Duodenal mucosa (tissue), 2 donors: ENCODE data around the gene BEST2.
A peak's percentile ranks its signal among the peaks of the same experiment; 100 is the strongest.

Experiments
- H3K27ac ChIP-seq: one replicate; pipeline ENCODE4 v1.7.0; 2013; ENCODE audit warnings: low read depth, low read length
- H3K27me3 ChIP-seq, 2 donors: one replicate each; pipeline ENCODE4 v1.7.0; 2013; ENCODE audit warnings: low read length in 2 of 2, control low read depth in 1 of 2; ENCODE audit not compliant: insufficient read depth in 2 of 2, control insufficient read depth in 1 of 2
- H3K36me3 ChIP-seq, 2 donors: one replicate each; pipeline ENCODE4 v1.7.0; 2013; ENCODE audit warnings: low read length in 2 of 2, control low read depth in 1 of 2; ENCODE audit not compliant: insufficient read depth in 2 of 2, control insufficient read depth in 1 of 2
- H3K4me1 ChIP-seq, 2 donors: one replicate each; pipeline ENCODE4 v1.7.0; 2013; ENCODE audit warnings: low read length in 2 of 2, control low read depth in 1 of 2; ENCODE audit not compliant: insufficient read depth in 2 of 2, control insufficient read depth in 1 of 2
- H3K4me3 ChIP-seq, 2 donors: one replicate each; pipeline ENCODE4 v1.7.0; 2013; ENCODE audit warnings: low read length in 2 of 2, low read depth in 1 of 2
- H3K9ac ChIP-seq, 2 donors: one replicate each; pipeline ENCODE4 v1.7.0; 2013; ENCODE audit warnings: low read length in 2 of 2, low read depth in 1 of 2
- H3K9me3 ChIP-seq, 2 donors: one replicate each; pipeline ENCODE4 v1.7.0; 2013; ENCODE audit warnings: low read length in 2 of 2, control low read depth in 1 of 2; ENCODE audit not compliant: control insufficient read depth in 1 of 2

Gene BEST2

GRCh38 chr19:12799742-12800465, 48.3 kb downstream of the BEST2 start:
- Histone ChIP-seq H3K9me3 (no peaks in the 10 kb centered on the region), H3K36me3 (peaks cover 7 to 14% of the 10 kb centered on the region in 2 donors), H3K9ac (no peak overlapping the region), H3K4me3 (peak overlapping the region; percentile 90 to 98), H3K4me1 (peaks cover 24 to 34% of the 10 kb centered on the region in 2 donors), H3K27me3 (no peaks in the 10 kb centered on the region), H3K27ac (no peak overlapping the region)

- peak overlapping the region; percentile 90 to 98 for H3K4me3 ChIP-seq
- peaks cover 7 to 14% of the 10 kb centered on the region in 2 donors for H3K36me3 ChIP-seq
- H3K4me1 ChIP-seq: peaks cover 24 to 34% of the 10 kb centered on the region in 2 donors
- H3K27me3 ChIP-seq: no peaks in the 10 kb centered on the region
- H3K9me3 ChIP-seq: no peaks in the 10 kb centered on the region
- H3K27ac ChIP-seq: no peak overlapping the region
- peak overlapping the region; percentile 94 to 97 for H3K9ac ChIP-seq
These were observed 48.8 kb downstream of the BEST2 start for GRCh38 chr19:12800466-12800770.

GRCh38 chr19:12800923-12801465, 49.4 kb downstream of the BEST2 start:
- peak overlapping the region; percentile 62 for H3K27ac ChIP-seq
- peaks cover 7 to 14% of the 10 kb centered on the region in 2 donors for H3K36me3 ChIP-seq
- peaks cover 21 to 30% of the 10 kb centered on the region in 2 donors for H3K4me1 ChIP-seq
- H3K9me3 ChIP-seq: no peaks in the 10 kb centered on the region
- peak overlapping the region; percentile 90 to 98 for H3K4me3 ChIP-seq
- H3K27me3 ChIP-seq: no peaks in the 10 kb centered on the region
- peak overlapping the region; percentile 94 to 97 for H3K9ac ChIP-seq

- Histone ChIP-seq H3K9ac (peak within 1 kb of the TSS; percentile 94 to 97), H3K27me3 (no peaks in the 10 kb centered on the region), H3K36me3 (peaks cover 7 to 14% of the 10 kb centered on the region in 2 donors), H3K27ac (peak within 1 kb of the TSS; percentile 62), H3K9me3 (no peaks in the 10 kb centered on the region), H3K4me3 (peak within 1 kb of the TSS; percentile 90 to 98), H3K4me1 (peaks cover 18 to 28% of the 10 kb centered on the region in 2 donors)
These were observed 50.1 kb downstream of the BEST2 start, which contains the start of the genes PRDX2 and THSD8 for GRCh38 chr19:12801466-12802266. Gene PRDX2 (minus strand): TSS chr19:12801800. CDS start chr19:12801261, 539 bp downstream. Gene THSD8 (plus strand): TSS chr19:12802069. CDS start chr19:12802072, 3 bp downstream.

GRCh38 chr19:12802267-12803106, 50.9 kb downstream of the BEST2 start:
- Histone ChIP-seq H3K4me1 (peaks cover 24 to 35% of the 10 kb centered on the region in 2 donors), H3K27ac (no peak overlapping the region), H3K36me3 (peaks cover 7 to 14% of the 10 kb centered on the region in 2 donors), H3K27me3 (no peaks in the 10 kb centered on the region), H3K9me3 (no peaks in the 10 kb centered on the region), H3K9ac (peak overlapping the region; percentile 68 to 94), H3K4me3 (peak overlapping the region; percentile 90 to 98)

- Histone ChIP-seq H3K27ac (no peak overlapping the region), H3K36me3 (peaks cover 7 to 18% of the 10 kb centered on the region in 2 donors), H3K27me3 (no peaks in the 10 kb centered on the region), H3K4me3 (no peak overlapping the region), H3K4me1 (peaks cover 24 to 35% of the 10 kb centered on the region in 2 donors), H3K9me3 (no peaks in the 10 kb centered on the region), H3K9ac (no peak overlapping the region)
These were observed 52.5 kb downstream of the BEST2 start for GRCh38 chr19:12804051-12804450.

- Histone ChIP-seq H3K4me1 (peaks cover 17 to 19% of the 10 kb centered on the region in 2 donors), H3K9me3 (no peaks in the 10 kb centered on the region), H3K36me3 (peaks cover 0 to 7% of the 10 kb centered on the region in 2 donors), H3K27ac (no peak within 1 kb of the TSS), H3K27me3 (no peaks in the 10 kb centered on the region), H3K4me3 (peak within 1 kb of the TSS; percentile 72 to 91), H3K9ac (peak within 1 kb of the TSS; percentile 61 to 82)
These were observed 54.9 kb downstream of the BEST2 start, which contains the start of gene RNASEH2A for GRCh38 chr19:12806242-12807081. Gene RNASEH2A (plus strand): TSS chr19:12806584. CDS start chr19:12806674, 90 bp downstream.
